AG04449 (cell line): ENCODE results near the gene AGPS.

ENCODE experiments used
- CTCF ChIA-PET: fragments of 350-600 bp; formaldehyde crosslinking; extraction: SDS; loops from one replicate; lab custom pipeline; 2021; ENCODE audit warnings: antibody characterized with exemption; lab: Yijun Ruan, JAX
- POLR2A ChIA-PET: fragments of 400-600, 350-600 bp; formaldehyde crosslinking; extraction: SDS; loops from one replicate; lab custom pipeline; 2020; ENCODE audit warnings: antibody characterized with exemption, inconsistent platforms; lab: Yijun Ruan, JAX
- DNase-seq: peaks from one replicate; pipeline ENCODE4 v3.0.0-alpha.2; 2010; ENCODE audit warnings: low read depth, low spot score
- H3K4me3 ChIP-seq: 2 replicates; pipeline ENCODE4 v1.5.1; 2011; ENCODE audit warnings: low read depth, mild to moderate bottlenecking, control low read depth, low read length
- CTCF ChIP-seq: IDR thresholded peaks from one replicate; pipeline ENCODE4 v1.5.1; 2011; ENCODE audit warnings: mild to moderate bottlenecking, moderate library complexity, low read length, control low read depth, inconsistent platforms; ENCODE audit not compliant: insufficient read depth; ENCODE audit errors: missing control alignments

The AGPS gene

GRCh38 chr2:177553176-177553884, 160.8 kb downstream of the AGPS start:
- CTCF ChIA-PET, result no interaction called here
- peak overlapping the region; percentile 83 for H3K4me3 ChIP-seq
- TF ChIP-seq CTCF, result no peak
- POLR2A ChIA-PET, result no interaction called here
- DNase-seq, result no peak

- CTCF ChIA-PET, result interaction anchor here (0.6 to 1.5 kb wide), 3 partner anchors 11 to 170 kb away, joined by 3 to 4 read pairs (median 3); no protein-coding TSS in a partner anchor
Observed at GRCh38 chr2:177554365-177554764, 161.8 kb downstream of the AGPS start.

GRCh38 chr2:177556153-177556552, 163.6 kb downstream of the AGPS start:
- DNase-seq, result no peak
- H3K4me3 ChIP-seq, result no peak overlapping the region
- ChIA-PET CTCF (interaction anchor here (1.1 to 1.2 kb wide), 2 partner anchors 49 to 225 kb away, joined by 3 to 4 read pairs; no protein-coding TSS in a partner anchor), POLR2A (no interaction called here)
- TF ChIP-seq CTCF, result no peak

More at GRCh38 chr2:177554365-177554764, 161.8 kb downstream of the AGPS start:
- H3K4me3 ChIP-seq, result no peak overlapping the region
- DNase-seq, result no peak
- TF ChIP-seq CTCF, result no peak
- POLR2A ChIA-PET, result no interaction called here

GRCh38 chr2:177557794-177558193, 165.2 kb downstream of the AGPS start:
- DNase-seq, result no peak
- no peak overlapping the region for H3K4me3 ChIP-seq
- ChIA-PET CTCF (interaction anchor here (1.0 kb wide), 1 partner anchor 222 kb away, joined by 3 read pairs; no protein-coding TSS in a partner anchor), POLR2A (no interaction called here)
- TF ChIP-seq CTCF, result no peak

DNA sequence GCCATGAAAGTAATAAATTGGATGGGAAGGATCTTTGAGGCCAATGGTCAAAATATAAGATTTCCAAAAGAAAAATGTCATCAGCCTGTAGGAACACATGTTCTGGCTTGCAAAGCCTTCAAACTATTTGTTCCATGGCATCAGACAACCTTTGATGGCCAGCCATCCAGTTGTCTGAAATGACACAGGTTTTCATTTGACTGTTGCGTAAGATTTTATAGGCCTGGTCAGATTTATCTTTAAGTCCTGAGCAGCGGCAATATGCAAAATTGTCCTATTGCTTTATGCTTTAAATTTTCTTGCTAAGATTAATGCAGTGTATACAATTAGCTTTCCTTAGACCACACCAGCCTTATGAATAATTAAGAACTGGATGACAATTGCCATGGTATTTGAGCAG, 167.1 kb downstream of the AGPS start:
- H3K4me3 ChIP-seq, result no peak overlapping the region
- POLR2A ChIA-PET, result no interaction called here
- TF ChIP-seq CTCF, result no peak
- no peak for DNase-seq
- CTCF ChIA-PET, result no interaction called here

DNA sequence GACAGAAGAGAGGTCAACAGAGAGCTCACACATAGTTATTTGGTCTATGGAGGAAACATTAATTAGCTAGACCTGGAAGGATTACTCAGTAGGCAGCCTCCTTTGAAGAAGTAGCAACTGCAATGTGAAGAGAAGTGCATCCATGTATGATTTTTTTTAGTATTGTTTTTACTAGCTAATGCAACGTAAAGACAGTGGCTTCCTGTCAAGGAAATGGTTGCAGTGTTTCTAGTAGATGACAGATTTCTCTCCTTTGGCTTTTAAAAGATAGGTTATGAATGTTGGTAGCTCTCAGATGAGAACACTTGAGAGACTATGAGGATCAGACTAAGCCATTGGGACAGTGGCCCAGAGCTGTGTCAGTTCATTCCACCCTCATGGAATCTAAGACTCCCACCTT, 175.8 kb downstream of the AGPS start:
- CTCF ChIA-PET, result interaction anchor here (1.0 kb wide), 1 partner anchor 36 kb away, joined by 5 read pairs; no protein-coding TSS in a partner anchor
- no peak for TF ChIP-seq CTCF
- POLR2A ChIA-PET, result no interaction called here
- H3K4me3 ChIP-seq, result no peak overlapping the region
- DNase-seq, result no peak
